HG03060 (cell line): ENCODE results near the gene TPI1.

Experiments
- ATAC-seq: cut with Tn5 transposase; IDR thresholded peaks from one replicate; pipeline ENCODE4 v1.9.1; 2021; ENCODE audit warnings: low read depth, moderate number of reproducible peaks; ENCODE audit not compliant: unreplicated experiment

TPI1 gene

GRCh38 chr12:6867413-6868210 is at the start of gene TPI1:
Gene TPI1 (plus strand): TSS chr12:6867531. CDS start chr12:6867567, 36 bp downstream.
- ATAC-seq, result no peak

- no peak for ATAC-seq
These were observed 49.6 kb upstream of the TPI1 start for GRCh38 chr12:6817662-6818157.

- ATAC-seq, result no peak
These were observed 49.1 kb upstream of the TPI1 start for GRCh38 chr12:6818222-6818621.

- ATAC-seq, result no peak
These were observed 48.7 kb upstream of the TPI1 start for GRCh38 chr12:6818645-6819044.

- no peak for ATAC-seq
These were observed 48.0 kb upstream of the TPI1 start for GRCh38 chr12:6819106-6820030.

- ATAC-seq, result no peak
These were observed 47.2 kb upstream of the TPI1 start for GRCh38 chr12:6820166-6820565.

GRCh38 chr12:6821591-6822425 is 45.5 kb upstream of the TPI1 start, which contains the start of gene GPR162:
Gene GPR162 (plus strand): TSS chr12:6821821. CDS start chr12:6823899, 2,078 bp downstream.
- no peak for ATAC-seq

GRCh38 chr12:6822426-6823135 is 44.8 kb upstream of the TPI1 start:
- no peak for ATAC-seq

DNA sequence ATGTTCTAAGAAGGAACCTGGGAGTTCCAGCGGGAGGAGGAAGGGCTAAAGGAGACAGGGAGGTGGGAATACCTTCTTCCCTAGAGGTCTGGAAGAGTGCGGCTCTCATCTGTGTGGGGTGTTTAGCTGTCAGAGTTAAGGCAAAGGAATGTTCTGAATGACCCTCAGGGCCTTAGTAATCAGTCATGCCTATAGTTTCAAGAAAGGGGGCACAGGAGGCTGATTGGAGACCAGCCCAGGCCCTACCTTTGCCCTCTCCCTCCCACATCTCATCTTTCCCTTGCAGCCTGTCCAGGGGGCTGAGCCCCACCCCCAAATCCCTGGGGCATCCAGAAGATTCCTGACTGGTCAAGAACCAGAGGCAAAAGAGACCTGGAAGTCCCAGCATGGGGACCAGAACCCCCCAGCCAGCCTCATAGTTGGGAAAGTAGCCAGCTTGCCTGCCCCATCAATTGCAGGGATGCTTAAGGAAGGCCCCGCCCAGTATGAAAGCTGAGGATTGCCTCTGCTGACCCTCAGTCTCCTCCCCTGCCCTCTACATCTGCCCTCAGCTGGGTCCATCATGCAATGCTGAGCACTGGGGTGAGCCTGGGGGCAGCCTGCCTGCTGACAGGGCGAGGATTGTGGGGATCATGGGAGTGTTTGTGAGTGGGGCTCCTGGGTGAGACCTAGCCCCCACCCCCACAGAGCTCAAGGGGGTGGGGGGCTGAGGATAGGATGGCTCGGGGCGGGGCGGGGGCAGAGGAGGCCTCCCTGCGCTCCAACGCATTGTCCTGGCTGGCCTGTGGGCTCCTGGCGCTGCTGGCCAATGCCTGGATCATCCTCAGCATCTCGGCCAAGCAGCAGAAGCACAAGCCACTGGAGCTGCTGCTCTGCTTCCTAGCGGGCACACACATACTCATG is 43.9 kb upstream of the TPI1 start:
- no peak for ATAC-seq

- no peak for ATAC-seq
These were observed 43.1 kb upstream of the TPI1 start for GRCh38 chr12:6824085-6824775.

GRCh38 chr12:6824901-6825381 is 42.4 kb upstream of the TPI1 start:
- no peak for ATAC-seq

DNA sequence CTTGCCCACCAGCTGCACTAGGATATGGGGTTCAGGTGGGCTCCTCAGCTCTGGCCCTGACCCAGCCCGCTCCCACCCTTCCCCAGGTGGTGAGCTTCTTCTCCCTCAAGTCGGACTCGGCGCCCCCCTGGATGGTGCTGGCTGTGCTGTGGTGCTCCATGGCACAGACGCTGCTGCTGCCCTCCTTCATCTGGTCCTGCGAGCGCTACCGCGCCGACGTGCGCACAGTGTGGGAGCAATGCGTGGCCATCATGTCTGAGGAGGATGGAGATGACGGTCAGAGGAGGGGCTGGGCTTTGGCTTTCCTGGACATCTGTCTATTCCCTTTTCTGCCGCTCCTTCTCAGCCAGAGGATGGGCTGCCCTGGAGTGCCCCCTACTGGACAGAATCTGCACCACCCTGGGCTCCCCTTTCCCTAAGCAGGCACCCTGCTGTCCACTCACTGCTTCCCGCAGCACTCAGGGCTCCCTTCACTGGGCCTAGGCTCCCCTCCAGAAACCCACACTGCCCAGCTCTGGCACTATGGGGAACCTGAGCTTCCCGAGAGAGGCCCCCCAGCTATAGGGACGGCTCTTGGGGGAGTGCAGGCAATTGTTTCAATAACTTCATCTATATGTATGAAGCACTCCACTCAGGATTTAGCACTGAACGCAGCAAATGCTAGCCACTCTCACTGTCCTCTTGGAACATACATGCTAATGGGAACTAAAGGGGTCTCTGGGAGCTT is 41.8 kb upstream of the TPI1 start:
- ATAC-seq, result no peak

GRCh38 chr12:6826125-6826733 is 41.1 kb upstream of the TPI1 start:
- ATAC-seq, result no peak

- ATAC-seq, result no peak
These were observed 40.4 kb upstream of the TPI1 start for GRCh38 chr12:6826734-6827436.

- ATAC-seq, result no peak
These were observed 39.9 kb upstream of the TPI1 start for GRCh38 chr12:6827437-6827911.
